SU-DHL-6 (cell line): ENCODE results near the gene GMDS.

Experiments used
- CTCF ChIP-seq: fragments of 200-600 bp; sonication (generic); IDR thresholded peaks from one replicate; pipeline ENCODE4 v1.5.1; 2017; ENCODE audit warnings: antibody characterized with exemption, mild to moderate bottlenecking, low read length, moderate library complexity; ENCODE audit not compliant: insufficient read depth, poor library complexity, severe bottlenecking
- EZH2phosphoT487 ChIP-seq: fragments of 200-600 bp; sonication (generic), shearing (Covaris generic); conservative IDR thresholded peaks from 2 replicates; pipeline ENCODE4 v1.6.1; 2018; ENCODE audit warnings: mild to moderate bottlenecking, antibody characterized with exemption, low read length, moderate library complexity, mixed read lengths

GRCh38 chr6:2099870-2100269 is 145.5 kb downstream of the GMDS start:
- no peak for TF ChIP-seq CTCF
- no peak for TF ChIP-seq EZH2phosphoT487
